GM12891 (cell line): Measurements from ENCODE around the gene BAG3.

Source experiments
- PAX5 ChIP-seq: IDR thresholded peaks from 2 replicates; pipeline ENCODE4 v1.6.1; 2011; ENCODE audit warnings: low read length, moderate library complexity, mild to moderate bottlenecking; ENCODE audit not compliant: insufficient read depth, severe bottlenecking
- POLR2A ChIP-seq: IDR thresholded peaks from 2 replicates; pipeline ENCODE4 v1.6.1; 2011; ENCODE audit warnings: low read depth, low read length, control low read depth
- POLR2AphosphoS5 ChIP-seq: IDR thresholded peaks from 2 replicates; pipeline ENCODE4 v1.6.1; 2011; ENCODE audit warnings: low read depth, low read length, control low read depth

DNA sequence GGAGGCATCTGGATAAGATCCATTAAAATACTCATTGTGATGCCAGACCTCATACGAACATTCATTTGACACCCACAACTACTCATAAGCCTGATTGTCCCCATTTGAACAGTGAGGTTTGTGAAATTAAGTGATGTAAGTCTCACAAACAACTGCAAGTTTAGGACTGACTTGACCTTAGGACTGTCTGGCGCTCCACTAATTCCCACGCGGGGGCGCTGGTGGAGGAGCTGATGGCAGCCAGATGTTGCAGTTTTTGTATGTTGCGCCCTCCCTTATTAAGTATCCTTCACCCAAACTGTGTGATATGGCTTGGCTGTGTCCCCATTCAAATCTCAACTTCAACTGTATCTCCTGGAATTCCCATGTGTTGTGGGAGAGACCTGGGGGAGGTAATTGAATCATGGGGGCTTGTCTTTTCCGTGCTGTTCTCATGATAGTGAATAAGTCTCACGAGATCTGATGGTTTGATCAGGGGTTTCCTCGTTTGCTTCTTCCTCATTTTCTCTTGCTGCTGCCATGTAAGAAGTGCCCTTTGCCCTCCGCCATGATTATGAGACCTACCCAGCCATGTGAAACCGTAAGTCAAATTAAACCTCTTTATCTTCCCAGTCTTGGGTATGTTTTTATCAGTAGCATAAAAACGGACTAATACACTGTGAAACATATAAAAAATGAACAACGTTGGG lies 34.2 kb upstream of the BAG3 start:
- TF ChIP-seq PAX5, result no peak
- TF ChIP-seq POLR2A, result no peak
- no peak for TF ChIP-seq POLR2AphosphoS5
